D721Med (cell line): ENCODE measurements around the gene NABP2.

Experiments used
- DNase-seq: peaks from one replicate; pipeline ENCODE4 v3.0.0; 2011; ENCODE audit warnings: low spot score; ENCODE audit not compliant: insufficient read length
- FAIRE-seq: peaks from 2 replicates; lab custom pipeline; 2011; peaks lifted over from hg19 to GRCh38; lab: Jason Lieb, UNC
- CTCF ChIP-seq: IDR thresholded peaks from 2 replicates; pipeline ENCODE4 v1.5.1; 2012; ENCODE audit warnings: mild to moderate bottlenecking, control low read depth; ENCODE audit not compliant: insufficient read depth; ENCODE audit errors: missing control alignments

NABP2 gene

GRCh38 chr12:56224102-56224701 lies at the start of gene NABP2:
Gene NABP2, plus strand, starts transcription at chr12:56224342. Its CDS starts 515 bp downstream, at chr12:56224857.
- peak; percentile 97 for DNase-seq

GRCh38 chr12:56178347-56178746 lies 45.8 kb upstream of the NABP2 start:
- DNase-seq (no peak), FAIRE-seq (no peak)
- TF ChIP-seq CTCF = no peak

More at GRCh38 chr12:56224102-56224701, at the start of gene NABP2:
- FAIRE-seq = no peak
- TF ChIP-seq CTCF = peak; percentile 61

- FAIRE-seq (no peak), DNase-seq (no peak)
- TF ChIP-seq CTCF = no peak
Measured at GRCh38 chr12:56186957-56187356, 37.2 kb upstream of the NABP2 start.

- FAIRE-seq (no peak), DNase-seq (no peak)
- no peak for TF ChIP-seq CTCF
Measured at GRCh38 chr12:56188131-56188777, 35.9 kb upstream of the NABP2 start.

GRCh38 chr12:56188778-56189098 lies 35.4 kb upstream of the NABP2 start:
- no peak for FAIRE-seq
- DNase-seq = no peak
- no peak for TF ChIP-seq CTCF

GRCh38 chr12:56189099-56189917 lies 34.8 kb upstream of the NABP2 start, which contains the start of gene SMARCC2:
Gene SMARCC2, minus strand, starts transcription at chr12:56189483. Its CDS starts 22 bp downstream, at chr12:56189461.
- DNase-seq (peak; percentile 78), FAIRE-seq (no peak)
- peak; percentile 63 for TF ChIP-seq CTCF
